H9 (cell line): ENCODE measurements around the gene CTRL. TPM values are rescaled to one million over a fixed set of nuclear protein-coding genes. Genes with fewer than 3 reads are reported as not detected.

ENCODE experiments used
- DNase-seq: peaks from one replicate; pipeline ENCODE4 v3.0.0-alpha.2; 2017
- H2AFZ ChIP-seq: one replicate; pipeline ENCODE4 v1.6.1; 2013; ENCODE audit warnings: mild to moderate bottlenecking, low read length, control low read depth, moderate library complexity
- H2AK5ac ChIP-seq: 2 replicates; pipeline ENCODE4 v1.6.1; 2013; ENCODE audit warnings: low read length, control low read depth, mixed read lengths; ENCODE audit not compliant: insufficient read length
- H2BK120ac ChIP-seq: one replicate; pipeline ENCODE4 v1.6.1; 2013; ENCODE audit warnings: low read depth, mild to moderate bottlenecking, low read length, control low read depth, inconsistent platforms; ENCODE audit not compliant: poor library complexity, severe bottlenecking
- H2BK12ac ChIP-seq: 2 replicates; pipeline ENCODE4 v1.6.1; 2013; ENCODE audit warnings: low read length, control low read depth, mixed read lengths, low read depth; ENCODE audit not compliant: insufficient read length
- H2BK15ac ChIP-seq: 2 replicates; pipeline ENCODE4 v1.6.1; 2013; ENCODE audit warnings: low read depth, low read length, control low read depth
- H2BK20ac ChIP-seq: one replicate; pipeline ENCODE4 v1.6.1; 2013; ENCODE audit warnings: low read depth, mild to moderate bottlenecking, low read length, control low read depth, inconsistent platforms; ENCODE audit not compliant: poor library complexity, severe bottlenecking
- H2BK5ac ChIP-seq: 2 replicates; pipeline ENCODE4 v1.6.1; 2013; ENCODE audit warnings: low read length, control low read depth, mixed read lengths; ENCODE audit not compliant: insufficient read length
- H3K14ac ChIP-seq: 2 replicates; pipeline ENCODE4 v1.6.1; 2013; ENCODE audit warnings: low read length, control low read depth; ENCODE audit not compliant: insufficient read depth
- H3K18ac ChIP-seq: 2 replicates; pipeline ENCODE4 v1.6.1; 2013; ENCODE audit warnings: low read depth, mild to moderate bottlenecking, mixed read lengths, low read length, control low read depth; ENCODE audit not compliant: insufficient read length
- H3K23ac ChIP-seq: 2 replicates; pipeline ENCODE4 v1.6.1; 2013; ENCODE audit warnings: low read length, control low read depth, mixed read lengths, low read depth; ENCODE audit not compliant: insufficient read length
- H3K23me2 ChIP-seq: 2 replicates; pipeline ENCODE4 v1.6.1; 2013; ENCODE audit warnings: low read depth, mild to moderate bottlenecking, mixed read lengths, low read length, control low read depth; ENCODE audit not compliant: insufficient read length, poor library complexity, severe bottlenecking
- H3K27ac ChIP-seq: 2 replicates; pipeline ENCODE4 v1.5.1; 2013; ENCODE audit warnings: low read length, control low read depth, mixed read lengths, low read depth; ENCODE audit not compliant: insufficient read length
- H3K27me3 ChIP-seq: 2 replicates; pipeline ENCODE4 v1.6.1; 2013; ENCODE audit warnings: low read length, control low read depth, inconsistent platforms; ENCODE audit not compliant: insufficient read depth
- H3K4ac ChIP-seq: 2 replicates; pipeline ENCODE4 v1.6.1; 2013; ENCODE audit warnings: low read depth, mild to moderate bottlenecking, control low read depth, inconsistent platforms, low read length, moderate library complexity
- H3K4me1 ChIP-seq: 2 replicates; pipeline ENCODE4 v1.6.1; 2013; ENCODE audit warnings: low read length, control low read depth, inconsistent platforms; ENCODE audit not compliant: insufficient read depth
- H3K4me2 ChIP-seq: 2 replicates; pipeline ENCODE4 v1.6.1; 2013; ENCODE audit warnings: low read length, control low read depth, mixed read lengths; ENCODE audit not compliant: insufficient read length, insufficient read depth
- H3K56ac ChIP-seq: 2 replicates; pipeline ENCODE4 v1.6.1; 2013; ENCODE audit warnings: low read depth, mild to moderate bottlenecking, mixed read lengths, low read length, control low read depth; ENCODE audit not compliant: insufficient read length
- H3K79me1 ChIP-seq: 2 replicates; pipeline ENCODE4 v1.6.1; 2013; ENCODE audit warnings: low read depth, mild to moderate bottlenecking, moderate library complexity, low read length, control low read depth, inconsistent platforms; ENCODE audit not compliant: insufficient read depth, poor library complexity, severe bottlenecking
- H3K79me2 ChIP-seq: 2 replicates; pipeline ENCODE4 v1.6.1; 2013; ENCODE audit warnings: low read length, control low read depth, inconsistent platforms; ENCODE audit not compliant: insufficient read depth
- H3K9ac ChIP-seq: 2 replicates; pipeline ENCODE4 v1.6.1; 2013; ENCODE audit warnings: low read length, control low read depth, mixed read lengths; ENCODE audit not compliant: insufficient read length; ENCODE audit errors: extremely low read depth
- H3K9me3 ChIP-seq: one replicate; pipeline ENCODE4 v1.6.1; 2013; ENCODE audit warnings: low read depth, low read length, inconsistent platforms; ENCODE audit not compliant: control insufficient read depth
- H3T11ph ChIP-seq: one replicate; pipeline ENCODE4 v1.6.1; 2013; ENCODE audit warnings: mild to moderate bottlenecking, low read length, control low read depth, inconsistent platforms
- H4K20me1 ChIP-seq: one replicate; pipeline ENCODE4 v1.6.1; 2013; ENCODE audit not compliant: control insufficient read depth, insufficient read length, insufficient read depth
- H4K5ac ChIP-seq: 2 replicates; pipeline ENCODE4 v1.6.1; 2013; ENCODE audit warnings: low read depth, mild to moderate bottlenecking, mixed read lengths, low read length, control low read depth; ENCODE audit not compliant: insufficient read length
- H4K8ac ChIP-seq: replicated peaks from 2 replicates; pipeline ENCODE4 v1.6.1; 2013; ENCODE audit warnings: low read length, control low read depth, mixed read lengths, low read depth; ENCODE audit not compliant: insufficient read length
- H4K91ac ChIP-seq: 2 replicates; pipeline ENCODE4 v1.6.1; 2013; ENCODE audit warnings: low read depth, mild to moderate bottlenecking, moderate library complexity, mixed read lengths, low read length, control low read depth; ENCODE audit not compliant: insufficient read length
- H3K27ac Mint-ChIP-seq, 3 experiments: 2 replicates in 2 of 3; 3 replicates in 1 of 3; pipeline ENCODE4 v1.8.0; 2020 to 2021; ENCODE audit warnings: mixed read lengths in 3 of 3, mild to moderate bottlenecking in 1 of 3, moderate library complexity in 1 of 3
- H3K27me3 Mint-ChIP-seq: 2 replicates; pipeline ENCODE4 v1.8.0; 2021; ENCODE audit warnings: low read depth, mild to moderate bottlenecking, moderate library complexity, mixed read lengths
- H3K36me3 Mint-ChIP-seq, 3 experiments: 2 replicates in 2 of 3; 3 replicates in 1 of 3; pipeline ENCODE4 v1.8.0; 2020 to 2021; ENCODE audit warnings: low read depth in 3 of 3, mixed read lengths in 3 of 3; ENCODE audit not compliant: insufficient read depth in 1 of 3
- H3K4me1 Mint-ChIP-seq, 2 experiments: 2 replicates each; pipeline ENCODE4 v1.8.0; 2020; ENCODE audit warnings: mixed read lengths in 2 of 2
- H3K4me3 Mint-ChIP-seq, 2 experiments: 2 replicates in 1 of 2; 3 replicates in 1 of 2; pipeline ENCODE4 v1.8.0; 2020 to 2021; ENCODE audit warnings: mild to moderate bottlenecking in 2 of 2, mixed read lengths in 2 of 2, moderate library complexity in 1 of 2
- H3K9me3 Mint-ChIP-seq, 2 experiments: 2 replicates in 1 of 2; 3 replicates in 1 of 2; pipeline ENCODE4 v1.8.0; 2020; ENCODE audit warnings: mild to moderate bottlenecking in 2 of 2, mixed read lengths in 2 of 2, moderate library complexity in 1 of 2
- CTCF ChIP-seq: fragments of 200-600 bp; sonication (generic); conservative IDR thresholded peaks from 3 replicates; pipeline ENCODE4 v1.8.0; 2021; ENCODE audit warnings: antibody characterized with exemption, mild to moderate bottlenecking
- WGBS: extraction: QIAGEN DNeasy Blood & Tissue Kit; methylation state at CpG from one replicate; pipeline ENCODE4 v1.1.7; 2013; ENCODE audit warnings: missing lambda C conversion rate, low lambda C conversion rate, mixed read lengths; ENCODE audit not compliant: insufficient read length; ENCODE audit errors: extremely low coverage; 5-methylcytosine and 5-hydroxymethylcytosine counted together
- total RNA-seq: library from RNA; stranded (reverse); gene quantifications from 2 replicates; pipeline ENCODE4 v1.2.1, GENCODE V29; 2021

CTRL gene
- total RNA-seq, 1 experiment from 2014 or later, result 2.7 TPM

GRCh38 chr16:67971111-67971510 lies 39.4 kb upstream of the CTRL start:
- H2AFZ ChIP-seq, result no peak overlapping the region
- no peak overlapping the region for H3T11ph ChIP-seq
- no peak overlapping the region for H3K56ac ChIP-seq
- no peak overlapping the region for H4K91ac ChIP-seq
- H2BK12ac ChIP-seq, result no peak overlapping the region
- H3K23me2 ChIP-seq, result peaks cover 3% of the 10 kb centered on the region
- no peak for TF ChIP-seq CTCF
- no peak overlapping the region for H2AK5ac ChIP-seq
- H3K23ac ChIP-seq, result no peak overlapping the region
- H2BK5ac ChIP-seq, result no peak overlapping the region
- Mint-ChIP-seq H3K4me1 (peaks cover 22 to 25% of the 10 kb centered on the region in 2 experiments), H3K36me3 (peaks cover 0 to 2% (median 0%) of the 10 kb centered on the region in 3 experiments; a peak in 2 of 7 replicates), H3K27me3 (peaks cover 7% of the 10 kb centered on the region), H3K27ac (no peak overlapping the region; a peak in 1 of 7 replicates), H3K9me3 (no peaks in the 10 kb centered on the region; a peak in 1 of 5 replicates), H3K4me3 (no peak overlapping the region)
- no peak overlapping the region for H2BK20ac ChIP-seq
- no peak overlapping the region for H3K14ac ChIP-seq
- DNase-seq, result no peak
- no CpG with 5 or more reads among the region's 9 CpGs for WGBS
- no peak overlapping the region for H3K9ac ChIP-seq
- H3K79me2 ChIP-seq, result no peaks in the 10 kb centered on the region
- H4K20me1 ChIP-seq, result no peaks in the 10 kb centered on the region
- H3K4ac ChIP-seq, result no peak overlapping the region
- no peaks in the 10 kb centered on the region for H3K79me1 ChIP-seq
- H2BK15ac ChIP-seq, result no peak overlapping the region
- H4K8ac ChIP-seq, result no peak overlapping the region
- no peak overlapping the region for H3K18ac ChIP-seq
- no peaks in the 10 kb centered on the region for H3K9me3 ChIP-seq
- H3K27ac ChIP-seq, result no peak overlapping the region
- no peak overlapping the region for H2BK120ac ChIP-seq
- H3K4me1 ChIP-seq, result peaks cover 5% of the 10 kb centered on the region; the same call in 1 of the 2 replicates
- no peak overlapping the region for H4K5ac ChIP-seq
- H3K4me2 ChIP-seq, result no peak overlapping the region
- H3K27me3 ChIP-seq, result no peaks in the 10 kb centered on the region
